ENCODE measurements around the gene SHB.

DNA sequence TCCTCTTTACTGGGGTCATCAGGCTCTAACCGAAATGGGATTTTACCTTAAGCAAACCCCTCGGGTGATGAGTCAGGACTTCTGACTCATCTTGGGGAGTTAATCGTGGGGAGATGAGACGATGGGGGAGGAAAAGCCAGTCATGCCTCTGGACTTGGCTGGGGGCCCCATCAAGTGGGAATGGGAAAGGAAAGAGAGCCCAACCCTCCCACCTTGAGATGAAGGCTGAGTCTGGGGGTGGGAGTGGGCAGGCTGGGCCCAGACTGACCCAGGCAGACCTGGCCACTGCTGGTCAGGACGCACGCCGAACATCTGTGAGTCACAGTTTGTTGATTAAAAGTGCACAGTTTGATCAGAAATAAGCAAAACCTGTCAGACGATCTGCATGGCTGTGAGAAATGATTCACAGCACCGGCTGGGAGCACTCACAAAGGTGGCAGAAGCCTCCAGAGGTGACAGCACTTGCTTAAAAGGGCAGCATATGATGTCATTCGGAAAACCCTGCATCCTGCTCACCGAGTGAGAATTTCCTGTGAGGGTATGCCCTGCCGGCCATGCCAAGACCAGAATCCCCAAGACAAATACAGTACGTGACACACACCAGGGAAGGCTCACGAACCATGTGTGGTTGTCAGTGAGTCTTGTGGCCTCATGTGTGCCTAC lies 115.1 kb downstream of the SHB start:
- TF ChIP-seq, protein P1, sequence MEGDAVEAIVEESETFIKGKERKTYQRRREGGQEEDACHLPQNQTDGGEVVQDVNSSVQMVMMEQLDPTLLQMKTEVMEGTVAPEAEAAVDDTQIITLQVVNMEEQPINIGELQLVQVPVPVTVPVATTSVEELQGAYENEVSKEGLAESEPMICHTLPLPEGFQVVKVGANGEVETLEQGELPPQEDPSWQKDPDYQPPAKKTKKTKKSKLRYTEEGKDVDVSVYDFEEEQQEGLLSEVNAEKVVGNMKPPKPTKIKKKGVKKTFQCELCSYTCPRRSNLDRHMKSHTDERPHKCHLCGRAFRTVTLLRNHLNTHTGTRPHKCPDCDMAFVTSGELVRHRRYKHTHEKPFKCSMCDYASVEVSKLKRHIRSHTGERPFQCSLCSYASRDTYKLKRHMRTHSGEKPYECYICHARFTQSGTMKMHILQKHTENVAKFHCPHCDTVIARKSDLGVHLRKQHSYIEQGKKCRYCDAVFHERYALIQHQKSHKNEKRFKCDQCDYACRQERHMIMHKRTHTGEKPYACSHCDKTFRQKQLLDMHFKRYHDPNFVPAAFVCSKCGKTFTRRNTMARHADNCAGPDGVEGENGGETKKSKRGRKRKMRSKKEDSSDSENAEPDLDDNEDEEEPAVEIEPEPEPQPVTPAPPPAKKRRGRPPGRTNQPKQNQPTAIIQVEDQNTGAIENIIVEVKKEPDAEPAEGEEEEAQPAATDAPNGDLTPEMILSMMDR (IDR thresholded peaks at IDR 0.05): no peak
- TF ChIP-seq POLR2A (IDR thresholded peaks at IDR 0.05): no peak
